Measurements from ENCODE around the gene KCND3.

Gene KCND3

DNA sequence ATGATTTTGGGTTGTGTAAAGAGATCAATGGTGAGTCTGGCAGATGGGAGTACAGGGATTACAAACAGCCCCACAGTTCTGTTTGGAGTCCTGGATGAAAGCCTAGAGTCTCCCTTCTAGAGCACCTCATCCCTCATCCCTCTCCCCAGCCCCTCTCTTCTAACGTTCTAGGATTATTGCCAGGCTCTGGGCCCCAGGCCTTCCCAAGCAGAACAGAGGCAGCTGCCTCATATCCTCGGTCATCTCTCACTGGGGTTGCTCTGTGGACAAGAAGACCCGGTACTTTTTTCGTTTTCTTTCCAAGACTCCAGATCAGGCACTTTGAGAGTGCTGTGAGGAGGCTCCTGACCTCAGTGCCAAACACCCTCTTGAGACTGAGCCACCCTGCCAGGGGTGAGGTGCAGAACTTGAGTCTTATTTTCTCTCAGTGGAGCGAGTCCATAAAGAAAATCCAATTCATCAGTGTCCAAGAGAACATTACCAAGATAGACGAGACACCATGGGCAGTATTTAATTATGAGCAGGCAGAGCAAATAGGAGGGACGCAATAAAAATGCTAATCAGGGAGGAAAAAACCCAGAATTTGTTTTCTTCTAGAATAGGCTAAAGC, 17.1 kb upstream of the KCND3 start:
- Histone ChIP-seq H2BK12ac (ENCODE audit: low read length) (no peak overlapping the region), H3K4me3 (ENCODE audit: low read length in 2 of 2) (no peak overlapping the region), H3K36me3 (replicated peaks in 1 of 2; ENCODE audit: control insufficient read depth in 2 of 2, insufficient read depth in 2 of 2, low read length in 2 of 2) (no peaks in the 10 kb centered on the region), H3K79me1 (ENCODE audit: low read depth, low read length) (no peaks in the 10 kb centered on the region), H4K8ac (ENCODE audit: low read depth, low read length) (no peak overlapping the region), H2AFZ (ENCODE audit: low read length) (no peak overlapping the region), H2BK15ac (ENCODE audit: low read length) (no peak overlapping the region), H3K9ac (ENCODE audit: low read depth, low read length, poor library complexity) (no peak overlapping the region), H3K9me3 (replicated peaks in 1 of 2; ENCODE audit: control insufficient read depth in 2 of 2, insufficient read depth in 1 of 2, low read depth in 1 of 2, low read length in 2 of 2) (peaks cover 0 to 1% of the 10 kb centered on the region in 2 donors), H3K4me2 (ENCODE audit: insufficient read depth, low read length, poor library complexity, severe bottlenecking) (no peak overlapping the region), H3K27me3 (ENCODE audit: control insufficient read depth in 3 of 3, insufficient read depth in 3 of 3, low read depth in 1 of 3, low read length in 3 of 3) (peaks cover 0 to 6% (median 0%) of the 10 kb centered on the region in 3 experiments), H3K4ac (ENCODE audit: low read length) (no peak overlapping the region), H3K4me1 (ENCODE audit: control insufficient read depth in 2 of 2, insufficient read depth in 1 of 2, low read depth in 1 of 2, low read length in 2 of 2) (no peaks in the 10 kb centered on the region), H3K27ac (replicated peaks; ENCODE audit: low read length) (no peak overlapping the region), H3K18ac (ENCODE audit: low read length) (peak overlapping the region; percentile 4), H4K91ac (ENCODE audit: low read depth, low read length, poor library complexity) (no peak overlapping the region), H3K14ac (ENCODE audit: low read length) (no peak overlapping the region), H2BK120ac (ENCODE audit: low read depth, low read length) (no peak overlapping the region), H2AK5ac (ENCODE audit: low read depth, low read length) (no peak overlapping the region), H3K23ac (ENCODE audit: low read depth, low read length, poor library complexity) (no peak overlapping the region), H2BK5ac (ENCODE audit: low read length) (no peak overlapping the region)
- no CpG with 5 or more reads among the region's 7 CpGs for WGBS, 2 donors (ENCODE audit: extremely low coverage in 2 of 2, insufficient read length in 2 of 2, insufficient replicate concordance in 1 of 2)
- no peak for DNase-seq (ENCODE audit: low spot score)

DNA sequence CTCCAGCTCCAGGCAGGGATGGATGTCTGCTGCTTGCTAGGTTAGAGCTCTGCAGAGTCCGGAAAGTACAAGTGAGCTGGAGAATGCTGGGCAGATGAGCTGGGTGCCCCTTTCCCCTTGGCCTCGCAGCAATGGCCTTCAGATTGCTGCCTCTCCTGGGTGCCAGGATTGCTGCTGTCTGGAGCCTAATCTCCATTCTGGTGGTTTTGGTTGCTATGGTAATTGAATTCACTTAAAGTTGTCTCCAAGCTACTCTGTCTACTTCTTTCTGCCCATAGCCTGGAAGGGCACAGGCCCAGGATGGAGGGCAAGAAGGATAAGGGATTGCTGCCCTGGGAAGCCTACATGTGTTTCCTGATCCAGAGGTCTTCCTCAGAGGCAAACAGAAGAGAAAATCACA, 14.6 kb upstream of the KCND3 start:
- Histone ChIP-seq H3K27ac (replicated peaks; ENCODE audit: low read length) (no peak overlapping the region), H2BK5ac (ENCODE audit: low read length) (no peak overlapping the region), H3K9ac (ENCODE audit: low read depth, low read length, poor library complexity) (no peak overlapping the region), H3K4me3 (ENCODE audit: low read length in 2 of 2) (no peak overlapping the region), H3K23ac (ENCODE audit: low read depth, low read length, poor library complexity) (no peak overlapping the region), H3K9me3 (replicated peaks in 1 of 2; ENCODE audit: control insufficient read depth in 2 of 2, insufficient read depth in 1 of 2, low read depth in 1 of 2, low read length in 2 of 2) (peaks cover 0 to 1% of the 10 kb centered on the region in 2 donors), H3K14ac (ENCODE audit: low read length) (no peak overlapping the region), H3K79me1 (ENCODE audit: low read depth, low read length) (no peaks in the 10 kb centered on the region), H3K27me3 (ENCODE audit: control insufficient read depth in 3 of 3, insufficient read depth in 3 of 3, low read depth in 1 of 3, low read length in 3 of 3) (peaks cover 0 to 14% (median 0%) of the 10 kb centered on the region in 3 experiments), H4K91ac (ENCODE audit: low read depth, low read length, poor library complexity) (no peak overlapping the region), H3K36me3 (replicated peaks in 1 of 2; ENCODE audit: control insufficient read depth in 2 of 2, insufficient read depth in 2 of 2, low read length in 2 of 2) (no peaks in the 10 kb centered on the region), H3K4me1 (ENCODE audit: control insufficient read depth in 2 of 2, insufficient read depth in 1 of 2, low read depth in 1 of 2, low read length in 2 of 2) (no peaks in the 10 kb centered on the region), H3K18ac (ENCODE audit: low read length) (no peak overlapping the region), H2AK5ac (ENCODE audit: low read depth, low read length) (no peak overlapping the region), H2BK15ac (ENCODE audit: low read length) (no peak overlapping the region), H3K4me2 (ENCODE audit: insufficient read depth, low read length, poor library complexity, severe bottlenecking) (no peak overlapping the region), H2BK120ac (ENCODE audit: low read depth, low read length) (no peak overlapping the region), H2AFZ (ENCODE audit: low read length) (no peak overlapping the region), H2BK12ac (ENCODE audit: low read length) (no peak overlapping the region), H3K4ac (ENCODE audit: low read length) (no peak overlapping the region), H4K8ac (ENCODE audit: low read depth, low read length) (no peak overlapping the region)
- no CpG with 5 or more reads among the region's 2 CpGs for WGBS, 2 donors (ENCODE audit: extremely low coverage in 2 of 2, insufficient read length in 2 of 2, insufficient replicate concordance in 1 of 2)
- DNase-seq (ENCODE audit: low spot score): no peak

DNA sequence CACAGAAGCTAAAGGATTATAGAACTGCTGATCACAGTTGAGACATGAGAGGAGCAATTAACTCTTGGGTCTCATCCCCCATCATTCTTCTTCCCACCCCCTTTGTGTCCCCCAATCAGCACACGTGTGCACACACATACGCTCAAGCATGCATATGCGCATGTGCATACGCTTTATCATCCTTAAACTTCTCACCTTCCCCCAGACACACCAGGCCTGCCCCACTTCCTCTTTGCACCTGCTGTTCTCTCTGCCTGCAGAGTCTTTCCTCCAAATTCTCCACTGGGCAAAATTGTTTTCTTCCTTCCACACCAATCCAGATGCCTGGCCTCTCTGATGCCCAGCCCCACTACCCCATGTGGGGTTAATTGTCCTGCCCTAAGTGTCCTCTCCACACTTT, 13.0 kb upstream of the KCND3 start:
- no CpG with 5 or more reads among the region's 4 CpGs for WGBS, 2 donors (ENCODE audit: extremely low coverage in 2 of 2, insufficient read length in 2 of 2, insufficient replicate concordance in 1 of 2)
- H3K27ac ChIP-seq (replicated peaks; ENCODE audit: low read length): no peak overlapping the region
- H2BK12ac ChIP-seq (ENCODE audit: low read length): no peak overlapping the region
- H3K9me3 ChIP-seq (replicated peaks in 1 of 2; ENCODE audit: control insufficient read depth in 2 of 2, insufficient read depth in 1 of 2, low read depth in 1 of 2, low read length in 2 of 2): no peaks in the 10 kb centered on the region
- H3K18ac ChIP-seq (ENCODE audit: low read length): no peak overlapping the region
- H3K27me3 ChIP-seq (ENCODE audit: control insufficient read depth in 3 of 3, insufficient read depth in 3 of 3, low read depth in 1 of 3, low read length in 3 of 3): peaks cover 0 to 14% (median 0%) of the 10 kb centered on the region in 3 experiments
- H3K14ac ChIP-seq (ENCODE audit: low read length): no peak overlapping the region
- H2AK5ac ChIP-seq (ENCODE audit: low read depth, low read length): no peak overlapping the region
- no peak overlapping the region for H3K23ac ChIP-seq (ENCODE audit: low read depth, low read length, poor library complexity)
- H4K8ac ChIP-seq (ENCODE audit: low read depth, low read length): no peak overlapping the region
- DNase-seq (ENCODE audit: low spot score): no peak
- no peak overlapping the region for H3K9ac ChIP-seq (ENCODE audit: low read depth, low read length, poor library complexity)
- no peaks in the 10 kb centered on the region for H3K36me3 ChIP-seq (replicated peaks in 1 of 2; ENCODE audit: control insufficient read depth in 2 of 2, insufficient read depth in 2 of 2, low read length in 2 of 2)
- H3K4me2 ChIP-seq (ENCODE audit: insufficient read depth, low read length, poor library complexity, severe bottlenecking): no peak overlapping the region
- H2BK5ac ChIP-seq (ENCODE audit: low read length): no peak overlapping the region
- H3K79me1 ChIP-seq (ENCODE audit: low read depth, low read length): no peaks in the 10 kb centered on the region
- no peak overlapping the region for H2BK120ac ChIP-seq (ENCODE audit: low read depth, low read length)
- H3K4me1 ChIP-seq (ENCODE audit: control insufficient read depth in 2 of 2, insufficient read depth in 1 of 2, low read depth in 1 of 2, low read length in 2 of 2): no peaks in the 10 kb centered on the region
- no peak overlapping the region for H2AFZ ChIP-seq (ENCODE audit: low read length)
- H2BK15ac ChIP-seq (ENCODE audit: low read length): no peak overlapping the region
- H3K4me3 ChIP-seq (ENCODE audit: low read length in 2 of 2): no peak overlapping the region
- no peak overlapping the region for H4K91ac ChIP-seq (ENCODE audit: low read depth, low read length, poor library complexity)
- no peak overlapping the region for H3K4ac ChIP-seq (ENCODE audit: low read length)

DNA sequence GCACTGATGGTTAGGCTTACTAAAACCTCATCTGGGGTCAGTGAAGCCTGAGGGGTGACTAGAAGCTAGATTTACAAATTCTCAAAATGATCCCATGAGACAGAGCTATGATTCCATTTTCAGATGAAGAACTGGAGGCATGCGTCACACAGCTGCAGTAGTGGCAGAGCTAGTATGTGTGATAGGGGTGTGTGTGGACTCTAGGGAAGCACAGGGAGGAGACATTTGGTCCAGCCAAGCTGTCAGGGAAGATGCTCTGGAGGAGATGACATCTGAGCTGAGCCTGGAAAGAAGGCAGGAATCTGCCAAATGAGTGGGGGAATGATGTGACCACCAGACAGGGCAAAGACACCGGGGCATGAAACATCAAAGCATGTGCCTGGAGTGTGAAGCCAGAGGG, 12.0 kb upstream of the KCND3 start:
- Histone ChIP-seq H2BK12ac (ENCODE audit: low read length) (no peak overlapping the region), H3K9me3 (replicated peaks in 1 of 2; ENCODE audit: control insufficient read depth in 2 of 2, insufficient read depth in 1 of 2, low read depth in 1 of 2, low read length in 2 of 2) (no peaks in the 10 kb centered on the region), H3K4ac (ENCODE audit: low read length) (no peak overlapping the region), H3K14ac (ENCODE audit: low read length) (no peak overlapping the region), H3K4me3 (ENCODE audit: low read length in 2 of 2) (no peak overlapping the region), H3K36me3 (replicated peaks in 1 of 2; ENCODE audit: control insufficient read depth in 2 of 2, insufficient read depth in 2 of 2, low read length in 2 of 2) (no peaks in the 10 kb centered on the region), H3K27me3 (ENCODE audit: control insufficient read depth in 3 of 3, insufficient read depth in 3 of 3, low read depth in 1 of 3, low read length in 3 of 3) (peaks cover 0 to 14% (median 0%) of the 10 kb centered on the region in 3 experiments), H2BK5ac (ENCODE audit: low read length) (no peak overlapping the region), H3K9ac (ENCODE audit: low read depth, low read length, poor library complexity) (no peak overlapping the region), H3K4me2 (ENCODE audit: insufficient read depth, low read length, poor library complexity, severe bottlenecking) (no peak overlapping the region), H4K91ac (ENCODE audit: low read depth, low read length, poor library complexity) (no peak overlapping the region), H2AFZ (ENCODE audit: low read length) (no peak overlapping the region), H3K23ac (ENCODE audit: low read depth, low read length, poor library complexity) (no peak overlapping the region), H3K18ac (ENCODE audit: low read length) (no peak overlapping the region), H4K8ac (ENCODE audit: low read depth, low read length) (no peak overlapping the region), H2BK120ac (ENCODE audit: low read depth, low read length) (no peak overlapping the region), H3K79me1 (ENCODE audit: low read depth, low read length) (no peaks in the 10 kb centered on the region), H2AK5ac (ENCODE audit: low read depth, low read length) (peak overlapping the region; percentile 5), H3K4me1 (ENCODE audit: control insufficient read depth in 2 of 2, insufficient read depth in 1 of 2, low read depth in 1 of 2, low read length in 2 of 2) (no peaks in the 10 kb centered on the region), H3K27ac (replicated peaks; ENCODE audit: low read length) (no peak overlapping the region), H2BK15ac (ENCODE audit: low read length) (no peak overlapping the region)
- no peak for DNase-seq (ENCODE audit: low spot score)
- no CpG with 5 or more reads among the region's 2 CpGs for WGBS, 2 donors (ENCODE audit: extremely low coverage in 2 of 2, insufficient read length in 2 of 2, insufficient replicate concordance in 1 of 2)

Data from neuronal stem cell (in vitro differentiated cells).